Renal cortex interstitium (tissue), 11 donors: ENCODE measurements around the gene SAPCD2. TPM values are rescaled to one million over a fixed set of nuclear protein-coding genes. Genes with fewer than 3 reads are reported as not detected.

Source experiments
- DNase-seq, 11 donors: peaks; one replicate each; pipeline ENCODE4 v3.0.0-alpha.2; 2013; ENCODE audit warnings: low read depth in 9 of 11, low spot score in 4 of 11; ENCODE audit errors: extremely low read depth in 1 of 11
- polyA plus RNA-seq, 3 donors: library from polyadenylated mRNA; unstranded; fragments of 120-200 nt; gene quantifications; one replicate each; pipeline ENCODE4 v1.2.1, GENCODE V29; 2013; ENCODE audit not compliant: insufficient read length in 3 of 3

SAPCD2 gene
- polyA plus RNA-seq, 3 donors = 6.6 to 9.2 (median 6.8) TPM

- DNase-seq = no peak
These were observed 15.4 kb downstream of the SAPCD2 start for GRCh38 chr9:137054932-137055384.

- no peak for DNase-seq
These were observed 16.1 kb downstream of the SAPCD2 start, which contains the start of gene ENTPD2 for GRCh38 chr9:137053944-137054931. ENTPD2 (minus strand) TSS chr9:137054061; CDS start chr9:137053997, 64 bp downstream.

- no peak for DNase-seq
These were observed 17.1 kb downstream of the SAPCD2 start for GRCh38 chr9:137052998-137053943.

GRCh38 chr9:137052293-137052692 is 18.1 kb downstream of the SAPCD2 start:
- DNase-seq = no peak

GRCh38 chr9:137051145-137051724 is 19.1 kb downstream of the SAPCD2 start:
- no peak for DNase-seq

- no peak for DNase-seq
These were observed 19.8 kb downstream of the SAPCD2 start for GRCh38 chr9:137050570-137050969.

GRCh38 chr9:137049544-137050449 is 20.6 kb downstream of the SAPCD2 start:
- no peak for DNase-seq

- DNase-seq = no peak
These were observed 21.5 kb downstream of the SAPCD2 start for GRCh38 chr9:137048655-137049543.

GRCh38 chr9:137046088-137046787 is 24.1 kb downstream of the SAPCD2 start, which contains the start of gene NPDC1:
NPDC1 (minus strand) TSS chr9:137046177; CDS start chr9:137045989, 188 bp downstream.
- DNase-seq = peak in 4 of 11 donors; percentile 74 to 80 (median 77)

- no peak for DNase-seq
These were observed 24.9 kb downstream of the SAPCD2 start for GRCh38 chr9:137045294-137046087.

GRCh38 chr9:137044502-137045177 is 25.7 kb downstream of the SAPCD2 start:
- DNase-seq = no peak

- no peak for DNase-seq
These were observed 26.3 kb downstream of the SAPCD2 start for GRCh38 chr9:137044037-137044436.

- no peak for DNase-seq
These were observed 27.3 kb downstream of the SAPCD2 start for GRCh38 chr9:137042751-137043727.

- peak in 1 of 11 donors; percentile 34 for DNase-seq
These were observed 29.2 kb downstream of the SAPCD2 start for GRCh38 chr9:137041124-137041523.
